ENCODE data around the gene ERC2. TPM values are rescaled to one million over a fixed set of nuclear protein-coding genes. Genes with fewer than 3 reads are reported as not detected.

ERC2 gene
- total RNA-seq, 1 donor from 2014 or later, result 0.35 TPM

DNA sequence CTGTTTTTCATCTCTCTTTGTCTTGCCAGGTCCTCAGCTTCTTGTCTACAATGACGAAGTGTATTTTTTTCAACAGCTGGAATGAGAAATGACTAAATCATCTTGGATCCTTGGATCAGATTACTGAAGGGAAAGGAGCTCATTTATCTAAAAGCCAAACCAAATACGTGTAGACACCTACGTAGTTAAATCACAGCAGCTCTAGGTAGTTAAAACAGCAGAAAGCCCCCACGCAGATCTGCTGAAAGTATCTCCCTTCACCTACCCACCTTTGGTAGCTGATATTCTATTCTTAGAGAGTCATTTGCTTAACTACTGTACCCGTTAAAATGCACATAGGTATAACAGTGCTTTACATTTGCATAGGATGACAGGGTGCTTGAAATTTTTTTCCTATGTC is 875.7 kb downstream of the ERC2 start:
- DNase-seq (ENCODE audit: extremely low spot score, unreplicated experiment), result no peak
- peaks cover 22% of the 10 kb centered on the region for H3K27me3 Mint-ChIP-seq (ENCODE audit: unreplicated experiment)
- H3K9me3 Mint-ChIP-seq (ENCODE audit: unreplicated experiment), result no peaks in the 10 kb centered on the region
- no peak overlapping the region for H3K27ac Mint-ChIP-seq (ENCODE audit: unreplicated experiment)
- H3K4me1 Mint-ChIP-seq (ENCODE audit: unreplicated experiment), result no peaks in the 10 kb centered on the region
- H3K4me3 Mint-ChIP-seq (ENCODE audit: unreplicated experiment), result no peak overlapping the region
- TF ChIP-seq, protein P1, sequence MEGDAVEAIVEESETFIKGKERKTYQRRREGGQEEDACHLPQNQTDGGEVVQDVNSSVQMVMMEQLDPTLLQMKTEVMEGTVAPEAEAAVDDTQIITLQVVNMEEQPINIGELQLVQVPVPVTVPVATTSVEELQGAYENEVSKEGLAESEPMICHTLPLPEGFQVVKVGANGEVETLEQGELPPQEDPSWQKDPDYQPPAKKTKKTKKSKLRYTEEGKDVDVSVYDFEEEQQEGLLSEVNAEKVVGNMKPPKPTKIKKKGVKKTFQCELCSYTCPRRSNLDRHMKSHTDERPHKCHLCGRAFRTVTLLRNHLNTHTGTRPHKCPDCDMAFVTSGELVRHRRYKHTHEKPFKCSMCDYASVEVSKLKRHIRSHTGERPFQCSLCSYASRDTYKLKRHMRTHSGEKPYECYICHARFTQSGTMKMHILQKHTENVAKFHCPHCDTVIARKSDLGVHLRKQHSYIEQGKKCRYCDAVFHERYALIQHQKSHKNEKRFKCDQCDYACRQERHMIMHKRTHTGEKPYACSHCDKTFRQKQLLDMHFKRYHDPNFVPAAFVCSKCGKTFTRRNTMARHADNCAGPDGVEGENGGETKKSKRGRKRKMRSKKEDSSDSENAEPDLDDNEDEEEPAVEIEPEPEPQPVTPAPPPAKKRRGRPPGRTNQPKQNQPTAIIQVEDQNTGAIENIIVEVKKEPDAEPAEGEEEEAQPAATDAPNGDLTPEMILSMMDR (IDR thresholded peaks at IDR 0.05), result no peak
- H3K36me3 Mint-ChIP-seq (ENCODE audit: unreplicated experiment), result no peaks in the 10 kb centered on the region

DNA sequence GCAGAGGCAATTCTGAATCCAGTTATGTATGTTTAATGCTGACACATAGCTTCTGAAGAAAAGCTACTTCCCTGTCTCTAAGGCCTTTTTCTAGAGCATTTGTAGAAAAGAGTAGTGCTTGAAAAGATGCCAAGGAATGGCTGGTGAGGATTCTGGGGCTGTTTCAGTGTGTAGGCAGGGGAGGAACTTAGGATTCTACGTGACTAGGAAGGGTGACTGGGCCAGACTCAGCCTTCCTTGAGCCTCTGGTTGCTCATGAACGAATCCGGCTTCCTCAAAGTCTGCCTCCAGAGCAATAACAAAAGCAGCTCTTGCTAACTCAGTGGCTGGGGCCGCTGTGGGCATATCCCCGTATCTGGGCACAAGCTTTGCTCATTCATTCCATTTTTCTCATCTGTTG is 876.4 kb downstream of the ERC2 start:
- H3K27me3 Mint-ChIP-seq (ENCODE audit: unreplicated experiment), result peaks cover 22% of the 10 kb centered on the region
- no peak for DNase-seq (ENCODE audit: extremely low spot score, unreplicated experiment)
- no peak overlapping the region for H3K27ac Mint-ChIP-seq (ENCODE audit: unreplicated experiment)
- TF ChIP-seq, protein P1 (IDR thresholded peaks at IDR 0.05), result no peak
- H3K4me3 Mint-ChIP-seq (ENCODE audit: unreplicated experiment), result no peak overlapping the region
- H3K4me1 Mint-ChIP-seq (ENCODE audit: unreplicated experiment), result no peaks in the 10 kb centered on the region
- H3K36me3 Mint-ChIP-seq (ENCODE audit: unreplicated experiment), result no peaks in the 10 kb centered on the region
- H3K9me3 Mint-ChIP-seq (ENCODE audit: unreplicated experiment), result no peaks in the 10 kb centered on the region

DNA sequence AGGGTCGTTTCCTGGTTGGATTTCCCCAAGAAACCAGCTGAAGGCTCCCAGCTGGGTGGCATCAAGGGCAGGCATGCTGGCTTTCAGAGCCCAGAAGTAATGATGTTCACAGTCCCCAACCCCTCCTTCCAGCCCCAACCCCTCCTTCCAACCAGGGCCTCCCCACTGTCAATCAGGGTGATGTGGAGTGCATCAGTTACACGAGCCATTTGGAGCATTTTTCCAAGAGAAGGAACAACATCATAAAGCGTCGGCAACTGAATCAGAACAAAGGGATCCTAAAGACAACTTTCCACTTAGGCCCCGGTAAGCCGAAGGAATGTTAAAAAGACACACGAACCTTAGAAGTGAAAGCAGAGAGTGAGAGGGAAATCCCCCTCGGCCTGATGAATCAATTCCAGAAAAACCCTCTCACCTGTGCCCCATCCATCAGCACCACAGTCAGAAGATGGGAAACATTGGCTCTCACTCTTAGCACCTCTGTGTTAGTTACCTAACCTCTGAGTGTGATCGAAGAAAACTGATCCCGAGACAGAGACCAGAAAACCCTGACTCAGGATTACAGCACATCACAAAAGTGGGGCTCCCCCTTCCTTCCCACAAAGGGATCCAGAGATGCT is 880.0 kb downstream of the ERC2 start:
- TF ChIP-seq, protein P1 (IDR thresholded peaks at IDR 0.05), result no peak
- H3K4me1 Mint-ChIP-seq (ENCODE audit: unreplicated experiment), result no peaks in the 10 kb centered on the region
- H3K27me3 Mint-ChIP-seq (ENCODE audit: unreplicated experiment), result peaks cover 11% of the 10 kb centered on the region
- no peak overlapping the region for H3K27ac Mint-ChIP-seq (ENCODE audit: unreplicated experiment)
- H3K4me3 Mint-ChIP-seq (ENCODE audit: unreplicated experiment), result no peak overlapping the region
- H3K36me3 Mint-ChIP-seq (ENCODE audit: unreplicated experiment), result no peaks in the 10 kb centered on the region
- no peaks in the 10 kb centered on the region for H3K9me3 Mint-ChIP-seq (ENCODE audit: unreplicated experiment)
- DNase-seq (ENCODE audit: extremely low spot score, unreplicated experiment), result no peak

DNA sequence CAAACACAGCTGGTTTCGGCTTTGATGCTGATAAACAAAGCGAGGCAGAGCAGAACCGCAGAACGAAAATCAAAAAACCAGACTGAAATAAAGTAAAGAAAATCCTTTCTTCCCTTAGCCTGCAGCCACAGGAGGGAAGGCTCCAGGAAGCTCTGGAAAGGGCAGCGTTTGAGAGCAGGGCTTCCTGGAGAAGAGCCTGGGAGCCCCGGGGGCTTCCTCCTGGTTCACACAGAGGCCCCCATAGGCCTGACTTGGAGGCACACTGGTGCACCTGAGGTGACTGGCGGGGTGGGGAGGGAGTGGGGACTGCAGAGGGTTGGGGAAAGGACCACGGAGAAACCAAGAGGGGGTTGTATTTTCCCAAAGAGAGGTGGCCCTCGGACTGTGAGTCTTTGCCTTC is 882.4 kb downstream of the ERC2 start:
- H3K27ac Mint-ChIP-seq (ENCODE audit: unreplicated experiment), result no peak overlapping the region
- no peaks in the 10 kb centered on the region for H3K4me1 Mint-ChIP-seq (ENCODE audit: unreplicated experiment)
- H3K36me3 Mint-ChIP-seq (ENCODE audit: unreplicated experiment), result no peaks in the 10 kb centered on the region
- no peak overlapping the region for H3K4me3 Mint-ChIP-seq (ENCODE audit: unreplicated experiment)
- no peaks in the 10 kb centered on the region for H3K9me3 Mint-ChIP-seq (ENCODE audit: unreplicated experiment)
- TF ChIP-seq, protein P1 (IDR thresholded peaks at IDR 0.05), result no peak
- H3K27me3 Mint-ChIP-seq (ENCODE audit: unreplicated experiment), result peaks cover 12% of the 10 kb centered on the region
- no peak for DNase-seq (ENCODE audit: extremely low spot score, unreplicated experiment)

DNA sequence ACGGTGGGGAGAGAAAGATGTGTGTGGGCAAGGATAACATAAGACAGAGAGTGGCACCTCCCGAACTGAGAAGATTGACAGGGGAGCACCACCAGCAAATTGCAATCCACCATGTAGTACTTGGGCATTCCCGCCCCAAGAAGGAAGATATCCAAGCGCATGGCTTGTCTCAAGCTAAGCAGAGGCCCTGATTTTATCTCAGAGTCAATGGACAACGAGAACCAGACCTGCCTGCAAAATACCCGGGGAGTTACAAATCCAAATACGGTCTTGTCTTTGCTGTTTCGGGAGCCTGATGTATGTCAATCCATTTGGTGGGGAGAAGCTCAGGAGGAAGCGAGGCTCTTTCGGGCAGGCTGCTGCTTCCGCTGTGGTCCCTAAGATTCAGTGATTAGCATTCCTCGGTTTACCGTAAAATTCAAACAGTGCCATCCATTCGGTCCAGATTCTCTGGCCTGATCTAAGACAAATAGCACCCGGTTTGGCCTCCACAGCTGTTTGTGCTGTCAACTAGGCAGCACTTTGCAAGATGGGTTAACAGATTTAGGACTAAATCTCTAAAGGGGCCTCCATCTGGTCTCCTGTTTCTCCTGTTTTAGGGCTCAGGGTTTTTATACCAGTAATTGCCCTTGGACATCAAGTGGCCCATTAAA is 883.4 kb downstream of the ERC2 start:
- Mint-ChIP-seq H3K27me3 (ENCODE audit: unreplicated experiment) (peaks cover 19% of the 10 kb centered on the region), H3K4me1 (ENCODE audit: unreplicated experiment) (no peaks in the 10 kb centered on the region), H3K36me3 (ENCODE audit: unreplicated experiment) (no peaks in the 10 kb centered on the region), H3K4me3 (ENCODE audit: unreplicated experiment) (no peak overlapping the region), H3K9me3 (ENCODE audit: unreplicated experiment) (no peaks in the 10 kb centered on the region), H3K27ac (ENCODE audit: unreplicated experiment) (no peak overlapping the region)
- no peak for DNase-seq (ENCODE audit: extremely low spot score, unreplicated experiment)
- TF ChIP-seq, protein P1 (IDR thresholded peaks at IDR 0.05), result no peak
